ENCODE data around the gene NDUFAB1. TPM values are rescaled to one million over a fixed set of nuclear protein-coding genes. Genes with fewer than 3 reads are reported as not detected.
"Not testable (repeated sequence)": the region's sequence is repeated elsewhere in the genome, so short reads cannot be mapped to it uniquely, and the experiment has no call there.

Gene NDUFAB1
- total and polyA plus RNA-seq, 5 experiments from 2014 or later: 36.8 to 220 (median 182) TPM

- no peaks in the 10 kb centered on the region for H3K9me3 Mint-ChIP-seq
- no peak for DNase-seq
- no peaks in the 10 kb centered on the region for H3K27me3 Mint-ChIP-seq
- peaks cover 0 to 85% (median 19%) of the 10 kb centered on the region in 3 donors for H3K36me3 Mint-ChIP-seq
- peak overlapping the region in 1 of 10 donors; percentile 10 for H3K4me3 Mint-ChIP-seq
- peaks cover 14 to 28% (median 24%) of the 10 kb centered on the region in 4 donors for H3K4me1 Mint-ChIP-seq
- POLR2A ChIA-PET: no interaction called here
- ATAC-seq: no peak
- peak overlapping the region in 1 of 10 donors; percentile 84 for H3K27ac Mint-ChIP-seq
These were observed 32.9 kb downstream of the NDUFAB1 start for GRCh38 chr16:23563186-23563585.

GRCh38 chr16:23562505-23562904, 33.6 kb downstream of the NDUFAB1 start:
- no peaks in the 10 kb centered on the region for H3K27me3 Mint-ChIP-seq
- H3K27ac Mint-ChIP-seq: no peak overlapping the region
- H3K4me1 Mint-ChIP-seq: peaks cover 14 to 30% (median 24%) of the 10 kb centered on the region in 4 donors
- POLR2A ChIA-PET: no interaction called here
- ATAC-seq (no peak), DNase-seq (no peak)
- H3K4me3 Mint-ChIP-seq: peak overlapping the region in 1 of 10 donors; percentile 14
- H3K9me3 Mint-ChIP-seq: no peaks in the 10 kb centered on the region
- H3K36me3 Mint-ChIP-seq: peaks cover 0 to 78% (median 19%) of the 10 kb centered on the region in 3 donors

GRCh38 chr16:23561586-23561985, 34.5 kb downstream of the NDUFAB1 start:
- no peaks in the 10 kb centered on the region for H3K27me3 Mint-ChIP-seq
- peaks cover 0 to 69% (median 19%) of the 10 kb centered on the region in 3 donors for H3K36me3 Mint-ChIP-seq
- no peak overlapping the region for H3K27ac Mint-ChIP-seq
- H3K4me1 Mint-ChIP-seq: peaks cover 18 to 37% (median 31%) of the 10 kb centered on the region in 4 donors
- no peak overlapping the region for H3K4me3 Mint-ChIP-seq
- DNase-seq (no peak), ATAC-seq (no peak)
- H3K9me3 Mint-ChIP-seq: no peaks in the 10 kb centered on the region
- POLR2A ChIA-PET: no interaction called here

GRCh38 chr16:23557779-23558702, 38.1 kb downstream of the NDUFAB1 start:
- POLR2A ChIA-PET: interaction anchor here (0.6 to 1.3 kb wide), 7 partner anchors 34 to 100 kb away, joined by 3 to 8 read pairs (median 3); partner anchors contain the start of gene GGA2
- peaks cover 14 to 48% (median 36%) of the 10 kb centered on the region in 4 donors for H3K4me1 Mint-ChIP-seq

GRCh38 chr16:23556881-23557778, 39.0 kb downstream of the NDUFAB1 start, which contains the start of the genes EARS2 and UBFD1:
EARS2 (minus strand) TSS chr16:23557350; CDS start chr16:23557343, 7 bp downstream.
UBFD1 (plus strand) TSS chr16:23557727; CDS start chr16:23557743, 16 bp downstream.
- POLR2A ChIA-PET: interaction anchor here (0.6 to 1.3 kb wide), 4 partner anchors 35 to 85 kb away, joined by 3 to 8 read pairs (median 4); partner anchors contain the start of gene GGA2
- ATAC-seq (peak; percentile 92 to 93), DNase-seq (peak; percentile 86 to 99 (median 96))
- Mint-ChIP-seq H3K9me3 (no peaks in the 10 kb centered on the region), H3K4me3 (peak within 1 kb of the TSS; percentile 88 to 96 (median 93)), H3K36me3 (peaks cover 0 to 39% (median under 1%) of the 10 kb centered on the region in 3 donors), H3K27me3 (no peaks in the 10 kb centered on the region), H3K27ac (peak within 1 kb of the TSS; percentile 78 to 97 (median 96)), H3K4me1 (peaks cover 14 to 48% (median 36%) of the 10 kb centered on the region in 4 donors)

More at GRCh38 chr16:23557779-23558702, 38.1 kb downstream of the NDUFAB1 start:
- ATAC-seq (peak; percentile 15 to 23), DNase-seq (peak in 2 of 10 donors; percentile 2 to 3)
- H3K27ac Mint-ChIP-seq: peak overlapping the region; percentile 37 to 97 (median 96)
- H3K4me3 Mint-ChIP-seq: peak overlapping the region; percentile 88 to 96 (median 93)
- H3K9me3 Mint-ChIP-seq: no peaks in the 10 kb centered on the region
- H3K27me3 Mint-ChIP-seq: no peaks in the 10 kb centered on the region
- H3K36me3 Mint-ChIP-seq: peaks cover 0 to 44% (median 5%) of the 10 kb centered on the region in 3 donors

GRCh38 chr16:23554536-23554935, 41.6 kb downstream of the NDUFAB1 start:
- POLR2A ChIA-PET: no interaction called here
- DNase-seq (no peak), ATAC-seq (no peak)
- Mint-ChIP-seq H3K36me3 (peaks cover 0 to 43% (median 13%) of the 10 kb centered on the region in 3 donors), H3K27ac (peak overlapping the region in 2 of 10 donors; percentile 67 to 69), H3K27me3 (no peaks in the 10 kb centered on the region), H3K4me1 (peaks cover 9 to 33% (median 25%) of the 10 kb centered on the region in 4 donors), H3K4me3 (no peak overlapping the region), H3K9me3 (no peaks in the 10 kb centered on the region)

GRCh38 chr16:23552161-23552560, 44.0 kb downstream of the NDUFAB1 start:
- H3K4me3 Mint-ChIP-seq: no peak overlapping the region
- no peak for DNase-seq
- ATAC-seq: no peak
- no peaks in the 10 kb centered on the region for H3K9me3 Mint-ChIP-seq
- no peak overlapping the region for H3K27ac Mint-ChIP-seq
- H3K36me3 Mint-ChIP-seq: peaks cover 0 to 57% (median 22%) of the 10 kb centered on the region in 3 donors
- H3K4me1 Mint-ChIP-seq: peaks cover 8 to 20% (median 10%) of the 10 kb centered on the region in 4 donors
- POLR2A ChIA-PET: interaction anchor here (1.1 kb wide), 1 partner anchor 137 kb away, joined by 3 read pairs; no protein-coding TSS in a partner anchor
- H3K27me3 Mint-ChIP-seq: no peaks in the 10 kb centered on the region

GRCh38 chr16:23549938-23550337, 46.2 kb downstream of the NDUFAB1 start:
- no peaks in the 10 kb centered on the region for H3K9me3 Mint-ChIP-seq
- peak overlapping the region in 1 of 10 donors; percentile 37 for H3K27ac Mint-ChIP-seq
- H3K36me3 Mint-ChIP-seq: peaks cover 0 to 71% (median 22%) of the 10 kb centered on the region in 3 donors
- H3K27me3 Mint-ChIP-seq: no peaks in the 10 kb centered on the region
- no peak overlapping the region for H3K4me3 Mint-ChIP-seq
- ATAC-seq: no peak
- H3K4me1 Mint-ChIP-seq: peaks cover 0 to 4% (median under 1%) of the 10 kb centered on the region in 4 donors
- DNase-seq: no peak
- POLR2A ChIA-PET: interaction anchor here (0.7 kb wide), 1 partner anchor 1913 kb away, joined by 4 read pairs; no protein-coding TSS in a partner anchor

- H3K27ac Mint-ChIP-seq: no peak overlapping the region
- ATAC-seq (no peak), DNase-seq (no peak)
- no peaks in the 10 kb centered on the region for H3K4me1 Mint-ChIP-seq
- no peak overlapping the region for H3K4me3 Mint-ChIP-seq
- POLR2A ChIA-PET: no interaction called here
- no peaks in the 10 kb centered on the region for H3K9me3 Mint-ChIP-seq
- peaks cover 0 to 84% (median 23%) of the 10 kb centered on the region in 3 donors for H3K36me3 Mint-ChIP-seq
- H3K27me3 Mint-ChIP-seq: no peaks in the 10 kb centered on the region
These were observed 51.7 kb downstream of the NDUFAB1 start for GRCh38 chr16:23544436-23544835.

GRCh38 chr16:23540817-23541178, 55.3 kb downstream of the NDUFAB1 start:
- H3K4me3 Mint-ChIP-seq, H3K27me3 Mint-ChIP-seq, DNase-seq, H3K9me3 Mint-ChIP-seq, H3K4me1 Mint-ChIP-seq, ATAC-seq, H3K27ac Mint-ChIP-seq, POLR2A ChIA-PET: not testable (repeated sequence)
- H3K36me3 Mint-ChIP-seq: peaks cover 0 to 78% (median 14%) of the 10 kb centered on the region in 3 donors

- Mint-ChIP-seq H3K27me3 (no peaks in the 10 kb centered on the region), H3K9me3 (no peaks in the 10 kb centered on the region), H3K27ac (peak overlapping the region in 1 of 10 donors; percentile 29), H3K36me3 (peaks cover 0 to 82% (median 14%) of the 10 kb centered on the region in 3 donors), H3K4me1 (no peaks in the 10 kb centered on the region), H3K4me3 (no peak overlapping the region)
- ATAC-seq (no peak), DNase-seq (no peak)
- POLR2A ChIA-PET: no interaction called here
These were observed 55.9 kb downstream of the NDUFAB1 start for GRCh38 chr16:23539984-23540816.

Measured in naive thymus-derived CD8-positive, alpha-beta T cell (primary cell).